Sigmoid colon (tissue), 7 donors: ENCODE data around the gene IPPK. TPM values are rescaled to one million over a fixed set of nuclear protein-coding genes. Genes with fewer than 3 reads are reported as not detected.

Experiments used
- DNase-seq: peaks from one replicate; pipeline ENCODE4 v3.0.0-alpha.2; 2019
- H3K27ac ChIP-seq, 4 donors: fragments of 200-600 bp; sonication (generic); one replicate each; pipeline ENCODE4 v1.5.1; 2016 to 2019; ENCODE audit warnings: mild to moderate bottlenecking in 1 of 4
- H3K27me3 ChIP-seq, 3 donors: fragments of 200-600 bp; sonication (generic); one replicate each; pipeline ENCODE4 v1.5.1; 2019; ENCODE audit warnings: mild to moderate bottlenecking in 1 of 3
- H3K36me3 ChIP-seq, 4 donors: fragments of 200-600 bp; sonication (generic); one replicate each; pipeline ENCODE4 v1.5.1; 2016 to 2019
- H3K4me1 ChIP-seq, 4 donors: fragments of 200-600 bp; sonication (generic); one replicate each; pipeline ENCODE4 v1.5.1; 2017 to 2019
- H3K4me3 ChIP-seq, 4 donors: fragments of 200-600 bp; sonication (generic); one replicate each; pipeline ENCODE4 v1.5.1; 2017 to 2019; ENCODE audit warnings: mild to moderate bottlenecking in 2 of 4, moderate library complexity in 1 of 4
- H3K9me3 ChIP-seq, 4 donors: fragments of 200-600 bp in 3 of 4; sonication (generic) in 3 of 4; one replicate each; pipeline versions ENCODE4 v1.5.1 to v1.6.1; 2013 to 2019
- CTCF ChIP-seq, 4 experiments: fragments of 450-650 bp in 3 of 4; fragments of 200-600 bp in 1 of 4; IDR thresholded peaks; one replicate each; pipeline ENCODE4 v1.5.1; 2016 to 2019; ENCODE audit warnings: antibody characterized with exemption in 4 of 4, mild to moderate bottlenecking in 3 of 4, moderate library complexity in 2 of 4
- EP300 ChIP-seq, 4 donors: sonication (generic); formaldehyde crosslinking; IDR thresholded peaks; one replicate each; pipeline ENCODE4 v1.6.1; 2017; ENCODE audit warnings: antibody characterized with exemption in 4 of 4
- POLR2A ChIP-seq, 2 donors: fragments of 450-650 bp; IDR thresholded peaks; one replicate each; pipeline ENCODE4 v1.6.1; 2016; ENCODE audit warnings: antibody characterized with exemption in 2 of 2, mild to moderate bottlenecking in 2 of 2, moderate library complexity in 2 of 2
- POLR2AphosphoS5 ChIP-seq, 4 donors: sonication (generic); formaldehyde crosslinking; IDR thresholded peaks; one replicate each; pipeline ENCODE4 v1.6.1; 2017; ENCODE audit warnings: antibody characterized with exemption in 4 of 4
- WGBS, 2 donors: extraction: QIAGEN DNeasy Blood & Tissue Kit; methylation state at CpG; one replicate each; pipeline ENCODE4 v1.1.7; 2013; 5-methylcytosine and 5-hydroxymethylcytosine counted together
- intact Hi-C: fragments of 100-400 bp; cut with DNase I; formaldehyde crosslinking; loops from one replicate; pipeline ENCODE4 v1.15.1; 2023
- polyA plus RNA-seq, 3 donors: library from polyadenylated mRNA; stranded (reverse); fragments of 200-250 nt; gene quantifications; one replicate each; pipeline ENCODE4 v1.2.3, GENCODE V29; 2013
- total RNA-seq, 4 donors: library from RNA; depleted of rRNA; stranded (reverse); fragments of >200 nt; gene quantifications; one replicate each; pipeline ENCODE4 v1.1.0, GENCODE V29; 2016
- donor health status: healthy with polysubstance abuse.
- donor health status: Bipolar disorder and iron deficiency.
- donor health status: healthy.

IPPK gene
- total and polyA plus RNA-seq, 7 donors, result 3.6 to 12.5 (median 6.4) TPM

DNA sequence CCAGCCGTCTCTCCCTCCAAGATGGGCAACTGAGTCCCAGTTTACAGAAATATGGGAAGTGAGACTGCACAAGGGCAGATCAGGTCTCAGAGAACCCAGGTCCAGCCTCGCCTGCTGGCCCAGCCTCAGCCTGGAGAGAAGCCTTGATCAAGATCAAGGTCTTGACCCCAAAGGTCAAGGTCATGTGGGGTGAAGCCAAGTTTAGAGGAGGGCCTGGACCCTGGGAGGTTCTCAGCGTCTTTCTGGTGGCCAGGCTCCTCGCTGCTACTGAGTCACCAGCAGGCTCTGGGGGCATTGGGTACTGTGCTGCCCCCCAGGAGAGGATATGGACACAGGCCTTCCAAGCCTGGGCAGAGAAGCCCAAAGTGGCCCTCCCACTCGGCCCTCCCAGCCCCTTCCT, 8.8 kb downstream of the IPPK start:
- H3K27ac ChIP-seq, result no peak overlapping the region
- peaks cover 0 to 19% (median 0%) of the 10 kb centered on the region in 4 donors for H3K36me3 ChIP-seq
- DNase-seq, result no peak
- no peak for TF ChIP-seq POLR2AphosphoS5 (IDR thresholded peaks at IDR 0.05)
- TF ChIP-seq EP300 (IDR thresholded peaks at IDR 0.05), result no peak
- no peak for TF ChIP-seq CTCF (IDR thresholded peaks at IDR 0.05)
- no peak for TF ChIP-seq POLR2A (IDR thresholded peaks at IDR 0.05)
- H3K27me3 ChIP-seq, result no peaks in the 10 kb centered on the region
- intact Hi-C loops, result no loop called here
- peaks cover 0 to 9% (median 6%) of the 10 kb centered on the region in 4 donors for H3K4me1 ChIP-seq
- 91 to 92% methylated on average over 5 of the region's 5 CpGs for WGBS, 2 donors
- H3K9me3 ChIP-seq, result no peaks in the 10 kb centered on the region
- no peak overlapping the region for H3K4me3 ChIP-seq

- Histone ChIP-seq H3K27ac (no peak overlapping the region), H3K36me3 (peaks cover 0 to 16% (median 0%) of the 10 kb centered on the region in 4 donors), H3K9me3 (no peaks in the 10 kb centered on the region), H3K4me3 (no peak overlapping the region), H3K4me1 (peaks cover 0 to 9% (median 6%) of the 10 kb centered on the region in 4 donors), H3K27me3 (no peaks in the 10 kb centered on the region)
- intact Hi-C loops, result no loop called here
- no peak for DNase-seq
- no peak for TF ChIP-seq POLR2AphosphoS5 (IDR thresholded peaks at IDR 0.05)
- TF ChIP-seq CTCF (IDR thresholded peaks at IDR 0.05), result no peak
- no peak for TF ChIP-seq EP300 (IDR thresholded peaks at IDR 0.05)
- TF ChIP-seq POLR2A (IDR thresholded peaks at IDR 0.05), result no peak
- 93 to 96% methylated on average over 4 of the region's 4 CpGs for WGBS, 2 donors
Observed at GRCh38 chr9:92660266-92660665, 9.7 kb downstream of the IPPK start.

- peaks cover 0 to 4% (median 3%) of the 10 kb centered on the region in 4 donors for H3K4me1 ChIP-seq
- H3K27me3 ChIP-seq, result no peaks in the 10 kb centered on the region
- DNase-seq, result no peak
- TF ChIP-seq POLR2AphosphoS5 (IDR thresholded peaks at IDR 0.05), result no peak
- no peak for TF ChIP-seq CTCF (IDR thresholded peaks at IDR 0.05)
- no peak for TF ChIP-seq POLR2A (IDR thresholded peaks at IDR 0.05)
- TF ChIP-seq EP300 (IDR thresholded peaks at IDR 0.05), result no peak
- no peaks in the 10 kb centered on the region for H3K9me3 ChIP-seq
- H3K36me3 ChIP-seq, result peaks cover 0 to 23% (median 0%) of the 10 kb centered on the region in 4 donors
- intact Hi-C loops, result loop anchor here (10.0 kb wide), 1 partner anchor 515 kb away; no protein-coding TSS in a partner anchor
- no peak overlapping the region for H3K4me3 ChIP-seq
- 90 to 95% methylated on average over 10 of the region's 10 CpGs for WGBS, 2 donors
- no peak overlapping the region for H3K27ac ChIP-seq
Observed at GRCh38 chr9:92659601-92660000, 10.3 kb downstream of the IPPK start.

- Histone ChIP-seq H3K27ac (no peak overlapping the region), H3K27me3 (no peaks in the 10 kb centered on the region), H3K36me3 (peaks cover 0 to 23% (median 0%) of the 10 kb centered on the region in 4 donors), H3K9me3 (no peaks in the 10 kb centered on the region), H3K4me1 (peaks cover 0 to 9% (median 8%) of the 10 kb centered on the region in 4 donors), H3K4me3 (no peak overlapping the region)
- no peak for DNase-seq
- intact Hi-C loops, result loop anchor here (10.0 kb wide), 1 partner anchor 514 kb away; no protein-coding TSS in a partner anchor
- TF ChIP-seq POLR2A (IDR thresholded peaks at IDR 0.05) (no peak), CTCF (IDR thresholded peaks at IDR 0.05) (no peak), POLR2AphosphoS5 (IDR thresholded peaks at IDR 0.05) (no peak), EP300 (IDR thresholded peaks at IDR 0.05) (no peak)
- WGBS, 2 donors, result 98 to 100% methylated on average over 4 of the region's 4 CpGs
Observed at GRCh38 chr9:92658611-92659010, 11.3 kb downstream of the IPPK start.

GRCh38 chr9:92658176-92658575, 11.8 kb downstream of the IPPK start:
- Histone ChIP-seq H3K4me1 (peaks cover 0 to 14% (median 12%) of the 10 kb centered on the region in 4 donors), H3K27ac (no peak overlapping the region), H3K36me3 (peaks cover 0 to 23% (median 0%) of the 10 kb centered on the region in 4 donors), H3K27me3 (no peaks in the 10 kb centered on the region), H3K4me3 (no peak overlapping the region), H3K9me3 (no peaks in the 10 kb centered on the region)
- WGBS, 2 donors, result 96% methylated on average over 7 of the region's 7 CpGs
- no peak for DNase-seq
- intact Hi-C loops, result loop anchor here (10.0 kb wide), 1 partner anchor 513 kb away; no protein-coding TSS in a partner anchor
- TF ChIP-seq POLR2A (IDR thresholded peaks at IDR 0.05), result no peak
- no peak for TF ChIP-seq CTCF (IDR thresholded peaks at IDR 0.05)
- TF ChIP-seq POLR2AphosphoS5 (IDR thresholded peaks at IDR 0.05), result no peak
- TF ChIP-seq EP300 (IDR thresholded peaks at IDR 0.05), result no peak
